ENCODE data around the gene PEX14. TPM values are rescaled to one million over a fixed set of nuclear protein-coding genes. Genes with fewer than 3 reads are reported as not detected.
"Not testable (repeated sequence)": the region's sequence is repeated elsewhere in the genome, so short reads cannot be mapped to it uniquely, and the experiment has no call there.

PEX14 gene
- total RNA-seq, 1 experiment from 2014 or later = 36.0 TPM

GRCh38 chr1:10504249-10504648 lies 29.5 kb downstream of the PEX14 start:
- H3K9me3 ChIP-seq (ENCODE audit: control insufficient read depth, insufficient read depth, low read depth, low read length) = no peaks in the 10 kb centered on the region
- no peaks in the 10 kb centered on the region for H3K36me3 ChIP-seq (ENCODE audit: control insufficient read depth, insufficient read depth, low read length)
- in situ Hi-C loops (cut with HindIII; ENCODE audit: low pct_unique_long_range_greater_than_20kb, low sequenced_read_pairs) = no loop called here
- DNase-seq (ENCODE audit: low read depth, low spot score) (no peak), ATAC-seq (no peak)
- CTCF ChIA-PET = interaction anchor here (0.9 kb wide), 1 partner anchor 10 kb away, joined by 4 read pairs; no protein-coding TSS in a partner anchor
- peak overlapping the region; percentile 58 for H3K27ac ChIP-seq (ENCODE audit: low read length)
- peaks cover 40% of the 10 kb centered on the region for H3K4me1 ChIP-seq (ENCODE audit: control insufficient read depth, insufficient read depth, low read length)
- intact Hi-C loops (cut with micrococcal nuclease; ENCODE audit: unreplicated experiment) = no loop called here
- no peak overlapping the region for H3K4me3 ChIP-seq (ENCODE audit: low read depth in 2 of 2, low read length in 2 of 2)
- TF ChIP-seq SIN3A (IDR thresholded peaks at IDR 0.05; ENCODE audit: borderline replicate concordance, insufficient read depth, low read depth, low read length) = no peak
- no peak for TF ChIP-seq CTCF (IDR thresholded peaks at IDR 0.05)
- no peaks in the 10 kb centered on the region for H3K27me3 ChIP-seq (ENCODE audit: control insufficient read depth, insufficient read depth, low read length)
- POLR2A ChIA-PET = no interaction called here
- BruUV-seq (replicated peaks) = no TSS peak

- DNase-seq (ENCODE audit: low read depth, low spot score); in situ Hi-C loops (cut with HindIII; ENCODE audit: low pct_unique_long_range_greater_than_20kb, low sequenced_read_pairs); BruUV-seq (replicated peaks); ATAC-seq; H3K36me3 ChIP-seq (ENCODE audit: control insufficient read depth, insufficient read depth, low read length); H3K9me3 ChIP-seq (ENCODE audit: control insufficient read depth, insufficient read depth, low read depth, low read length); H3K4me3 ChIP-seq (ENCODE audit: low read depth in 2 of 2, low read length in 2 of 2); POLR2A ChIA-PET; intact Hi-C loops (cut with micrococcal nuclease; ENCODE audit: unreplicated experiment); H3K27me3 ChIP-seq (ENCODE audit: control insufficient read depth, insufficient read depth, low read length): not testable (repeated sequence)
- H3K4me1 ChIP-seq (ENCODE audit: control insufficient read depth, insufficient read depth, low read length) = peaks cover 59% of the 10 kb centered on the region
- peak overlapping the region; percentile 94 for H3K27ac ChIP-seq (ENCODE audit: low read length)
- CTCF ChIA-PET = interaction anchor here (0.7 kb wide), 2 partner anchors 23 to 128 kb away, joined by 3 to 17 read pairs; no protein-coding TSS in a partner anchor
Measured at GRCh38 chr1:10506046-10506676, 31.4 kb downstream of the PEX14 start.

DNA sequence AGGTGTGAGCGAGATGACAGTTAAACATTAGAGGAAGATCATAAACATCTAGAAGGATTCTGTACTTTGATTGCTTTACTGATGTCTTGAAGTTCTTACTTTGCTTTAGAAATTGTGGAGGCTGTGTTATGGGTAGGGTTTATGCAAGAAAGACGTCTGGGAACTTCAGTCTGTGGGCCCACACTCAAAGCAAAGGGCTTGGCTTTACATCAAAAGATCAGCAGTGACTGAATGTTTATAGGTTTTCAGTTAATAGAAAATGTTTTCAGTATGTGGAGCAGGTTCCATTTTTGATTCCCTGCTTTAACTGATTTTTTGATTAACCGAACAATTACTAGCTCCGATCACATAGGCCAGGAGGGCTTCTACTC lies 31.9 kb downstream of the PEX14 start:
- TF ChIP-seq CTCF (IDR thresholded peaks at IDR 0.05) = no peak
- no peak for TF ChIP-seq SIN3A (IDR thresholded peaks at IDR 0.05; ENCODE audit: borderline replicate concordance, insufficient read depth, low read depth, low read length)
- TF ChIP-seq POLR2AphosphoS5 (IDR thresholded peaks at IDR 0.05; ENCODE audit: low read depth, low read length) = no peak
- TF ChIP-seq TCF7L2 (IDR thresholded peaks at IDR 0.05; ENCODE audit: low read depth, low read length) = no peak
- TF ChIP-seq, protein P1, sequence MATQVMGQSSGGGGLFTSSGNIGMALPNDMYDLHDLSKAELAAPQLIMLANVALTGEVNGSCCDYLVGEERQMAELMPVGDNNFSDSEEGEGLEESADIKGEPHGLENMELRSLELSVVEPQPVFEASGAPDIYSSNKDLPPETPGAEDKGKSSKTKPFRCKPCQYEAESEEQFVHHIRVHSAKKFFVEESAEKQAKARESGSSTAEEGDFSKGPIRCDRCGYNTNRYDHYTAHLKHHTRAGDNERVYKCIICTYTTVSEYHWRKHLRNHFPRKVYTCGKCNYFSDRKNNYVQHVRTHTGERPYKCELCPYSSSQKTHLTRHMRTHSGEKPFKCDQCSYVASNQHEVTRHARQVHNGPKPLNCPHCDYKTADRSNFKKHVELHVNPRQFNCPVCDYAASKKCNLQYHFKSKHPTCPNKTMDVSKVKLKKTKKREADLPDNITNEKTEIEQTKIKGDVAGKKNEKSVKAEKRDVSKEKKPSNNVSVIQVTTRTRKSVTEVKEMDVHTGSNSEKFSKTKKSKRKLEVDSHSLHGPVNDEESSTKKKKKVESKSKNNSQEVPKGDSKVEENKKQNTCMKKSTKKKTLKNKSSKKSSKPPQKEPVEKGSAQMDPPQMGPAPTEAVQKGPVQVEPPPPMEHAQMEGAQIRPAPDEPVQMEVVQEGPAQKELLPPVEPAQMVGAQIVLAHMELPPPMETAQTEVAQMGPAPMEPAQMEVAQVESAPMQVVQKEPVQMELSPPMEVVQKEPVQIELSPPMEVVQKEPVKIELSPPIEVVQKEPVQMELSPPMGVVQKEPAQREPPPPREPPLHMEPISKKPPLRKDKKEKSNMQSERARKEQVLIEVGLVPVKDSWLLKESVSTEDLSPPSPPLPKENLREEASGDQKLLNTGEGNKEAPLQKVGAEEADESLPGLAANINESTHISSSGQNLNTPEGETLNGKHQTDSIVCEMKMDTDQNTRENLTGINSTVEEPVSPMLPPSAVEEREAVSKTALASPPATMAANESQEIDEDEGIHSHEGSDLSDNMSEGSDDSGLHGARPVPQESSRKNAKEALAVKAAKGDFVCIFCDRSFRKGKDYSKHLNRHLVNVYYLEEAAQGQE (IDR thresholded peaks at IDR 0.05; ENCODE audit: insufficient read depth in 1 of 2, low read depth in 2 of 2, low read length in 1 of 2) = no peak
- H3K36me3 ChIP-seq (ENCODE audit: control insufficient read depth, insufficient read depth, low read length) = no peaks in the 10 kb centered on the region
- in situ Hi-C loops (cut with HindIII; ENCODE audit: low pct_unique_long_range_greater_than_20kb, low sequenced_read_pairs) = no loop called here
- no peak overlapping the region for H3K4me3 ChIP-seq (ENCODE audit: low read depth in 2 of 2, low read length in 2 of 2)
- ATAC-seq (no peak), DNase-seq (ENCODE audit: low read depth, low spot score) (no peak)
- peak overlapping the region; percentile 94 for H3K27ac ChIP-seq (ENCODE audit: low read length)
- CTCF ChIA-PET = interaction anchor here (0.5 to 0.6 kb wide), 2 partner anchors 381 to 437 kb away, joined by 3 to 6 read pairs; no protein-coding TSS in a partner anchor
- intact Hi-C loops (cut with micrococcal nuclease; ENCODE audit: unreplicated experiment) = no loop called here
- no TSS peak for BruUV-seq (replicated peaks)
- no peaks in the 10 kb centered on the region for H3K27me3 ChIP-seq (ENCODE audit: control insufficient read depth, insufficient read depth, low read length)
- POLR2A ChIA-PET = no interaction called here
- H3K9me3 ChIP-seq (ENCODE audit: control insufficient read depth, insufficient read depth, low read depth, low read length) = no peaks in the 10 kb centered on the region
- H3K4me1 ChIP-seq (ENCODE audit: control insufficient read depth, insufficient read depth, low read length) = peaks cover 64% of the 10 kb centered on the region

Data from Panc1 (cell line).